HG03103 (cell line): Measurements from ENCODE around the gene UBQLN4.

Source experiments
- ATAC-seq: cut with Tn5 transposase; IDR thresholded peaks from one replicate; pipeline ENCODE4 v1.9.1; 2021; ENCODE audit warnings: low read depth; ENCODE audit not compliant: unreplicated experiment

The UBQLN4 gene

GRCh38 chr1:156020293-156021092 lies 33.1 kb downstream of the UBQLN4 start, which contains the start of gene SSR2:
TSS of gene SSR2 (minus strand) at chr1:156020951. CDS start at chr1:156020167, 784 bp downstream.
- no peak for ATAC-seq

- ATAC-seq, result no peak
Measured at GRCh38 chr1:156019946-156020292, 33.7 kb downstream of the UBQLN4 start.

GRCh38 chr1:156014829-156015228 lies 38.8 kb downstream of the UBQLN4 start:
- ATAC-seq, result no peak

GRCh38 chr1:156012051-156012817 lies 41.4 kb downstream of the UBQLN4 start:
- no peak for ATAC-seq

GRCh38 chr1:156009404-156009803 lies 44.2 kb downstream of the UBQLN4 start:
- no peak for ATAC-seq

GRCh38 chr1:156006666-156007376 lies 46.8 kb downstream of the UBQLN4 start:
- ATAC-seq, result no peak

GRCh38 chr1:156004843-156005584 lies 48.6 kb downstream of the UBQLN4 start:
- ATAC-seq, result no peak

- ATAC-seq, result no peak
Measured at GRCh38 chr1:156003923-156004188, 49.7 kb downstream of the UBQLN4 start.

- ATAC-seq, result no peak
Measured at GRCh38 chr1:156002188-156002911, 51.2 kb downstream of the UBQLN4 start.

- no peak for ATAC-seq
Measured at GRCh38 chr1:156001662-156002171, 51.9 kb downstream of the UBQLN4 start.

GRCh38 chr1:156001021-156001661 lies 52.5 kb downstream of the UBQLN4 start:
- no peak for ATAC-seq

GRCh38 chr1:155999964-156000363 lies 53.6 kb downstream of the UBQLN4 start:
- no peak for ATAC-seq

- no peak for ATAC-seq
Measured at GRCh38 chr1:155996166-155996565, 57.4 kb downstream of the UBQLN4 start.

- no peak for ATAC-seq
Measured at GRCh38 chr1:155993595-155993994, 60.0 kb downstream of the UBQLN4 start.

GRCh38 chr1:155990005-155990739 lies 63.4 kb downstream of the UBQLN4 start:
- no peak for ATAC-seq

GRCh38 chr1:155989242-155990004 lies 64.2 kb downstream of the UBQLN4 start:
- no peak for ATAC-seq
